SK-N-SH (cell line): ENCODE measurements around the gene C11orf98.

Source experiments
- CTCF ChIP-seq: fragments of 200-600 bp; sonication (generic); IDR thresholded peaks from 2 replicates; pipeline ENCODE4 v1.6.1; 2017; ENCODE audit warnings: antibody characterized with exemption, mild to moderate bottlenecking, moderate library complexity
- EP300 ChIP-seq, 2 experiments: IDR thresholded peaks; 2 replicates each; pipeline versions ENCODE4 v1.4.0 to v1.6.1; 2012; ENCODE audit warnings: borderline replicate concordance in 1 of 2, low read depth in 1 of 2, low read length in 1 of 2
- EZH2phosphoT487 ChIP-seq: fragments of 200-600 bp; sonication (generic); IDR thresholded peaks from 2 replicates; pipeline ENCODE4 v1.6.1; 2017; ENCODE audit warnings: low read depth, mixed run types, mild to moderate bottlenecking, antibody characterized with exemption, moderate library complexity, borderline replicate concordance
- FOXJ3 ChIP-seq: sonication (generic); formaldehyde crosslinking; IDR thresholded peaks from 2 replicates; pipeline ENCODE4 v1.5.1; 2020; ENCODE audit warnings: mild to moderate bottlenecking, missing genetic modification reagents
- MAX ChIP-seq: IDR thresholded peaks from 2 replicates; pipeline ENCODE4 v1.4.0; 2012; ENCODE audit warnings: low read depth
- MXI1 ChIP-seq: IDR thresholded peaks from 2 replicates; pipeline ENCODE4 v1.6.1; 2012; ENCODE audit warnings: mild to moderate bottlenecking, low read depth, low read length, improper control_type of control experiment
- RAD21 ChIP-seq: IDR thresholded peaks from 2 replicates; pipeline ENCODE4 v1.6.1; 2012; ENCODE audit warnings: mild to moderate bottlenecking, low read length
- TCF12 ChIP-seq: IDR thresholded peaks from 2 replicates; pipeline ENCODE4 v1.4.0; 2012
- USF1 ChIP-seq: IDR thresholded peaks from 2 replicates; pipeline ENCODE4 v1.4.0; 2012; ENCODE audit warnings: low read depth, borderline replicate concordance
- YY1 ChIP-seq: IDR thresholded peaks from 2 replicates; pipeline ENCODE4 v1.4.0; 2012; ENCODE audit warnings: low read depth, mild to moderate bottlenecking
- TF ChIP-seq, protein P1 (sequence below): fragments of 150-350 bp; IDR thresholded peaks from 2 replicates; pipeline ENCODE4 v1.6.1; 2017; ENCODE audit warnings: antibody characterized with exemption, low read length, low read depth, borderline replicate concordance

GRCh38 chr11:62652161-62653006 is 12.6 kb downstream of the C11orf98 start:
- TF ChIP-seq CTCF (no peak), USF1 (no peak), FOXJ3 (CRISPR knock-in tag) (no peak), TCF12 (no peak), YY1 (no peak), EP300 (IDR thresholded peaks at IDR 0.05; ENCODE audit: borderline replicate concordance in 1 of 2, low read depth in 1 of 2, low read length in 1 of 2) (no peak), EZH2phosphoT487 (no peak), MXI1 (no peak), MAX (no peak), RAD21 (no peak)
- TF ChIP-seq, protein P1, sequence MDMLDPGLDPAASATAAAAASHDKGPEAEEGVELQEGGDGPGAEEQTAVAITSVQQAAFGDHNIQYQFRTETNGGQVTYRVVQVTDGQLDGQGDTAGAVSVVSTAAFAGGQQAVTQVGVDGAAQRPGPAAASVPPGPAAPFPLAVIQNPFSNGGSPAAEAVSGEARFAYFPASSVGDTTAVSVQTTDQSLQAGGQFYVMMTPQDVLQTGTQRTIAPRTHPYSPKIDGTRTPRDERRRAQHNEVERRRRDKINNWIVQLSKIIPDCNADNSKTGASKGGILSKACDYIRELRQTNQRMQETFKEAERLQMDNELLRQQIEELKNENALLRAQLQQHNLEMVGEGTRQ, result no peak
